HL-60 (cell line): Measurements from ENCODE around the gene PLEKHG2.

Experiments
- DNase-seq, 2 experiments: peaks; one replicate each; pipeline ENCODE4 v3.0.0-alpha.2; 2010 to 2020; ENCODE audit warnings: low read depth in 1 of 2, low spot score in 1 of 2
- H3K27ac ChIP-seq: fragments of 250-450 bp; sonication (Bioruptor Pico); replicated peaks from 2 replicates; pipeline ENCODE4 v1.5.1; 2020; ENCODE audit warnings: mild to moderate bottlenecking, moderate library complexity
- H3K27me3 ChIP-seq: fragments of 250-450 bp; sonication (Bioruptor Pico); 2 replicates; pipeline ENCODE4 v1.5.1; 2021; ENCODE audit warnings: mild to moderate bottlenecking, moderate library complexity; ENCODE audit not compliant: insufficient read depth, poor library complexity, severe bottlenecking
- H3K4me3 ChIP-seq: replicated peaks from 2 replicates; pipeline ENCODE4 v1.5.1; 2011; ENCODE audit warnings: mild to moderate bottlenecking, control low read depth, low read length; ENCODE audit not compliant: insufficient read depth
- GABPA ChIP-seq: IDR thresholded peaks from 2 replicates; pipeline ENCODE4 v1.6.1; 2012; ENCODE audit warnings: low read depth
- POLR2AphosphoS5 ChIP-seq: IDR thresholded peaks from 2 replicates; pipeline ENCODE4 v1.6.1; 2012; ENCODE audit warnings: low read depth
- SPI1 ChIP-seq: IDR thresholded peaks from 2 replicates; pipeline ENCODE4 v1.6.1; 2012; ENCODE audit warnings: low read depth, mild to moderate bottlenecking, borderline replicate concordance
- TF ChIP-seq, protein P1 (sequence below): IDR thresholded peaks from one replicate; pipeline ENCODE4 v1.5.1; 2011; ENCODE audit warnings: low read length, control low read depth, inconsistent platforms; ENCODE audit not compliant: insufficient read depth
- TF ChIP-seq, protein P2 (sequence below): IDR thresholded peaks from 2 replicates; pipeline ENCODE4 v1.6.1; 2012; ENCODE audit warnings: low read depth; ENCODE audit not compliant: insufficient replicate concordance

The PLEKHG2 gene

DNA sequence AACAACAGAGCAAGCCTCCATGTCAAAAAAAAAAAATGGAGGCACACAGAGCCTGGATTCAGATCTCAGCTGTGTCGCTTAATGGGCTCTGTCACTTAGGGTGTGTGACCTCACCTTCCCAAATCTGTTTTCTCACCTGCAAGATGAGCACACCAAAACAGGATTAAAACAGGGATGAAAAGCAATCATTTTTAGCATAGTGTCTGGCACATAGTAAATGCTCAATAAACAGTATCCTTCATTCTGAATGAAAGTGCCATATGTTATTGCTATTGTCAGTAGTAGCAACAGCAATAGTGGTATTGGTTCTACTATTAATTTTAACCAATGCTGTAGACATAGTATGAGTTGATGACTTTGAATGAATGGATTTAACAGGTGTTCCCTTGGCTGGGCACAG, 46.9 kb upstream of the PLEKHG2 start:
- Histone ChIP-seq H3K4me3 (no peak overlapping the region), H3K27me3 (no peaks in the 10 kb centered on the region), H3K27ac (no peak overlapping the region)
- DNase-seq = no peak
- TF ChIP-seq, protein P1, sequence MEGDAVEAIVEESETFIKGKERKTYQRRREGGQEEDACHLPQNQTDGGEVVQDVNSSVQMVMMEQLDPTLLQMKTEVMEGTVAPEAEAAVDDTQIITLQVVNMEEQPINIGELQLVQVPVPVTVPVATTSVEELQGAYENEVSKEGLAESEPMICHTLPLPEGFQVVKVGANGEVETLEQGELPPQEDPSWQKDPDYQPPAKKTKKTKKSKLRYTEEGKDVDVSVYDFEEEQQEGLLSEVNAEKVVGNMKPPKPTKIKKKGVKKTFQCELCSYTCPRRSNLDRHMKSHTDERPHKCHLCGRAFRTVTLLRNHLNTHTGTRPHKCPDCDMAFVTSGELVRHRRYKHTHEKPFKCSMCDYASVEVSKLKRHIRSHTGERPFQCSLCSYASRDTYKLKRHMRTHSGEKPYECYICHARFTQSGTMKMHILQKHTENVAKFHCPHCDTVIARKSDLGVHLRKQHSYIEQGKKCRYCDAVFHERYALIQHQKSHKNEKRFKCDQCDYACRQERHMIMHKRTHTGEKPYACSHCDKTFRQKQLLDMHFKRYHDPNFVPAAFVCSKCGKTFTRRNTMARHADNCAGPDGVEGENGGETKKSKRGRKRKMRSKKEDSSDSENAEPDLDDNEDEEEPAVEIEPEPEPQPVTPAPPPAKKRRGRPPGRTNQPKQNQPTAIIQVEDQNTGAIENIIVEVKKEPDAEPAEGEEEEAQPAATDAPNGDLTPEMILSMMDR = no peak
- no peak for TF ChIP-seq POLR2AphosphoS5
- TF ChIP-seq GABPA = no peak
- TF ChIP-seq SPI1 = no peak
- TF ChIP-seq, protein P2, sequence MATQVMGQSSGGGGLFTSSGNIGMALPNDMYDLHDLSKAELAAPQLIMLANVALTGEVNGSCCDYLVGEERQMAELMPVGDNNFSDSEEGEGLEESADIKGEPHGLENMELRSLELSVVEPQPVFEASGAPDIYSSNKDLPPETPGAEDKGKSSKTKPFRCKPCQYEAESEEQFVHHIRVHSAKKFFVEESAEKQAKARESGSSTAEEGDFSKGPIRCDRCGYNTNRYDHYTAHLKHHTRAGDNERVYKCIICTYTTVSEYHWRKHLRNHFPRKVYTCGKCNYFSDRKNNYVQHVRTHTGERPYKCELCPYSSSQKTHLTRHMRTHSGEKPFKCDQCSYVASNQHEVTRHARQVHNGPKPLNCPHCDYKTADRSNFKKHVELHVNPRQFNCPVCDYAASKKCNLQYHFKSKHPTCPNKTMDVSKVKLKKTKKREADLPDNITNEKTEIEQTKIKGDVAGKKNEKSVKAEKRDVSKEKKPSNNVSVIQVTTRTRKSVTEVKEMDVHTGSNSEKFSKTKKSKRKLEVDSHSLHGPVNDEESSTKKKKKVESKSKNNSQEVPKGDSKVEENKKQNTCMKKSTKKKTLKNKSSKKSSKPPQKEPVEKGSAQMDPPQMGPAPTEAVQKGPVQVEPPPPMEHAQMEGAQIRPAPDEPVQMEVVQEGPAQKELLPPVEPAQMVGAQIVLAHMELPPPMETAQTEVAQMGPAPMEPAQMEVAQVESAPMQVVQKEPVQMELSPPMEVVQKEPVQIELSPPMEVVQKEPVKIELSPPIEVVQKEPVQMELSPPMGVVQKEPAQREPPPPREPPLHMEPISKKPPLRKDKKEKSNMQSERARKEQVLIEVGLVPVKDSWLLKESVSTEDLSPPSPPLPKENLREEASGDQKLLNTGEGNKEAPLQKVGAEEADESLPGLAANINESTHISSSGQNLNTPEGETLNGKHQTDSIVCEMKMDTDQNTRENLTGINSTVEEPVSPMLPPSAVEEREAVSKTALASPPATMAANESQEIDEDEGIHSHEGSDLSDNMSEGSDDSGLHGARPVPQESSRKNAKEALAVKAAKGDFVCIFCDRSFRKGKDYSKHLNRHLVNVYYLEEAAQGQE = no peak

DNA sequence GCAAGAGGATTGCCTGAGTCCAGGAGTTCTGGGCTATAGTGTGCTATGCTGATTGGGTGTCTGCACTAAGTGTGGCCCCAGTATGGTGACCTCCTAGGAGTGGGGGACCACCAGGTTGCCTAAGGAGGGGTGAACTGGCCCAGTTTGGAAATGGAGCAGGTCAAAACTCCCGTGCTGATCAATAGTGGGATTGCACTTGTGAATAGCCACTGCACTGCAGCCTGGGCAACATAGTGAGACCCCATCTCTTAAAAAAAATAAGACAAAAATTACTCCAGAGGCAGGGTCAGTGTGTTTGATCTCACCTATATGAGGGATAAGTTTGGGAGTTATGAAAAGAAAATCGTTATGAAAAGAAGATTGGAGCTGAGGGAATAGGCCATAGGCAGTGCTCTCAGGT, 43.3 kb upstream of the PLEKHG2 start:
- Histone ChIP-seq H3K27ac (no peak overlapping the region), H3K27me3 (no peaks in the 10 kb centered on the region), H3K4me3 (no peak overlapping the region)
- TF ChIP-seq, protein P2 = no peak
- TF ChIP-seq, protein P1 = no peak
- TF ChIP-seq GABPA (no peak), POLR2AphosphoS5 (no peak), SPI1 (no peak)
- no peak for DNase-seq

DNA sequence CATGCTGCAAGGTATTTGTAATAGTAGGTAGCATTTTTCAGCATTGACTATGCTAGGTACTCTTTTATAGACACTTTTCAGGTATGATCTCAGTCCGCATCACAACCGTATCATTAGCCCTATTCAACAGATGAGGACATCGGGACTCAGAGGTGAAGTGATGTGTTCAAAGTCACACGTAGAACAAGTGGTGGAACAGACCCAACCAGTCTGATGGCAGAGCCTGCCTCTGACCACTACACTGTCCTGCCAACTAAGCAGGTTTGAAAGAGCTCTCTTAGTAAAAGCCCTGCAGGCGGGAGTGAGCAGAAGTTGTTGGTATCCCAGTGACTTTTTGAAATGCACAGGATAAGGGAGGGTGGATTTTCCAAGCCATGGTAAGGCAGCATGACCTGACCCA, 41.7 kb upstream of the PLEKHG2 start:
- Histone ChIP-seq H3K27me3 (no peaks in the 10 kb centered on the region), H3K4me3 (no peak overlapping the region), H3K27ac (no peak overlapping the region)
- DNase-seq = no peak
- TF ChIP-seq, protein P1 = no peak
- TF ChIP-seq SPI1 (no peak), POLR2AphosphoS5 (no peak), GABPA (no peak)
- TF ChIP-seq, protein P2 = no peak
